H1 (cell line): ENCODE results near the gene DGKD. TPM values are rescaled to one million over a fixed set of nuclear protein-coding genes. Genes with fewer than 3 reads are reported as not detected.

Source experiments
- CTCF ChIA-PET: fragments of 300-600 bp; sonication (Branson Sonifier 250); formaldehyde crosslinking; loops from one replicate; lab custom pipeline; 2021; ENCODE audit not compliant: partially characterized antibody; lab: Charles Lee
- POLR2A ChIA-PET: fragments of 300-600 bp; sonication (Branson Sonifier 250); formaldehyde crosslinking; loops from one replicate; lab custom pipeline; 2021; ENCODE audit warnings: inconsistent platforms; ENCODE audit not compliant: partially characterized antibody; lab: Charles Lee
- DNase-seq, 2 experiments: peaks; one replicate each; pipeline versions ENCODE4 v3.0.0 to v3.0.0-alpha.2; 2010 to 2022; ENCODE audit warnings: low spot score in 2 of 2, low read depth in 1 of 2, mixed read lengths in 1 of 2
- FAIRE-seq: peaks from 2 replicates; lab custom pipeline; 2011; peaks lifted over from hg19 to GRCh38; lab: Jason Lieb, UNC
- H2AFZ ChIP-seq: 2 replicates; pipeline ENCODE4 v1.8.1; 2012; ENCODE audit warnings: low read length, inconsistent platforms
- H2AK5ac ChIP-seq: 2 replicates; pipeline ENCODE4 v1.6.1; 2013; ENCODE audit warnings: low read depth, low read length
- H2BK120ac ChIP-seq: replicated peaks from 2 replicates; pipeline ENCODE3; 2013; ENCODE audit warnings: low read depth, low read length, inconsistent platforms
- H2BK12ac ChIP-seq: 2 replicates; pipeline ENCODE4 v1.6.1; 2013; ENCODE audit warnings: low read depth, low read length
- H2BK15ac ChIP-seq: 2 replicates; pipeline ENCODE4 v1.6.1; 2013; ENCODE audit warnings: low read length
- H2BK20ac ChIP-seq: 2 replicates; pipeline ENCODE4 v1.6.1; 2013; ENCODE audit warnings: low read length
- H2BK5ac ChIP-seq: 2 replicates; pipeline ENCODE4 v1.6.1; 2013; ENCODE audit warnings: low read depth, low read length
- H3K14ac ChIP-seq: 2 replicates; pipeline ENCODE4 v1.6.1; 2013; ENCODE audit warnings: inconsistent platforms; ENCODE audit not compliant: insufficient read length
- H3K18ac ChIP-seq: 2 replicates; pipeline ENCODE4 v1.6.1; 2013; ENCODE audit warnings: low read length; ENCODE audit errors: extremely low read depth
- H3K23ac ChIP-seq: 2 replicates; pipeline ENCODE4 v1.6.1; 2013; ENCODE audit warnings: inconsistent platforms; ENCODE audit not compliant: insufficient read length
- H3K23me2 ChIP-seq: 2 replicates; pipeline ENCODE4 v1.6.1; 2013; ENCODE audit warnings: low read depth, low read length
- H3K27ac ChIP-seq: 2 replicates; pipeline ENCODE4 v1.6.1; 2011; ENCODE audit warnings: low read depth, low read length, inconsistent platforms
- H3K27me3 ChIP-seq, 4 experiments: replicated peaks in 1 of 4; 1 replicate in 1 of 4; 2 replicates in 3 of 4; pipeline versions ENCODE4 v1.6.1 to v1.8.1; 2011 to 2013; ENCODE audit warnings: low read length in 3 of 4, mild to moderate bottlenecking in 3 of 4, inconsistent platforms in 2 of 4, mixed read lengths in 2 of 4, moderate library complexity in 1 of 4; ENCODE audit not compliant: control insufficient read depth in 3 of 4, insufficient read depth in 3 of 4; ENCODE audit errors: extremely low read depth in 1 of 4
- H3K36me3 ChIP-seq, 4 experiments: 2 replicates each; pipeline versions ENCODE4 v1.6.1 to v1.8.1; 2011 to 2013; ENCODE audit warnings: mild to moderate bottlenecking in 4 of 4, low read length in 3 of 4, moderate library complexity in 2 of 4, control low read depth in 1 of 4, inconsistent platforms in 1 of 4; ENCODE audit not compliant: insufficient read depth in 4 of 4, control insufficient read depth in 2 of 4
- H3K4ac ChIP-seq: replicated peaks from 2 replicates; pipeline ENCODE3; 2013; ENCODE audit warnings: low read length, low read depth, mixed read lengths, inconsistent platforms; ENCODE audit not compliant: insufficient read length
- H3K4me1 ChIP-seq, 4 experiments: replicated peaks in 1 of 4; 1 replicate in 1 of 4; 2 replicates in 3 of 4; pipeline versions ENCODE4 v1.6.1 to v1.8.1; 2011 to 2013; ENCODE audit warnings: low read length in 3 of 4, inconsistent platforms in 2 of 4, mixed read lengths in 1 of 4; ENCODE audit not compliant: insufficient read depth in 4 of 4, control insufficient read depth in 3 of 4
- H3K4me2 ChIP-seq, 2 experiments: 2 replicates each; pipeline versions ENCODE4 v1.6.1 to v1.8.1; 2011 to 2013; ENCODE audit warnings: low read depth in 2 of 2, low read length in 2 of 2, control low read depth in 1 of 2, inconsistent platforms in 1 of 2, mild to moderate bottlenecking in 1 of 2; ENCODE audit not compliant: insufficient read depth in 1 of 2
- H3K4me3 ChIP-seq, 4 experiments: fragments of 200-600, 300-600 bp in 1 of 4; sonication (generic), shearing (Covaris generic), sonication (Bioruptor Twin) in 1 of 4; 2 replicates each; pipeline versions ENCODE4 v1.5.1 to v1.8.1; 2011 to 2016; ENCODE audit warnings: low read length in 4 of 4, low read depth in 3 of 4, control low read depth in 2 of 4, inconsistent platforms in 2 of 4, mild to moderate bottlenecking in 2 of 4, mixed read lengths in 1 of 4, moderate library complexity in 1 of 4; ENCODE audit not compliant: insufficient read depth in 2 of 4; ENCODE audit errors: extremely low read depth in 1 of 4
- H3K56ac ChIP-seq: replicated peaks from 2 replicates; pipeline ENCODE3; 2013; ENCODE audit warnings: low read depth, mild to moderate bottlenecking, mixed read lengths, low read length, inconsistent platforms; ENCODE audit not compliant: insufficient read length
- H3K79me1 ChIP-seq: 2 replicates; pipeline ENCODE4 v1.6.1; 2013; ENCODE audit warnings: low read depth, low read length, control low read depth
- H3K79me2 ChIP-seq, 2 experiments: 2 replicates each; pipeline versions ENCODE4 v1.6.1 to v1.8.1; 2012 to 2013; ENCODE audit warnings: low read length in 2 of 2, mild to moderate bottlenecking in 2 of 2, inconsistent platforms in 1 of 2; ENCODE audit not compliant: insufficient read depth in 2 of 2, control insufficient read depth in 1 of 2
- H3K9ac ChIP-seq, 4 experiments: replicated peaks in 1 of 4; 1 replicate in 1 of 4; 2 replicates in 3 of 4; pipeline versions ENCODE4 v1.6.1 to v1.8.1; 2011 to 2013; ENCODE audit warnings: low read depth in 3 of 4, low read length in 3 of 4, control low read depth in 2 of 4, mild to moderate bottlenecking in 2 of 4, moderate library complexity in 2 of 4, inconsistent platforms in 1 of 4; ENCODE audit errors: extremely low read depth in 1 of 4
- H3K9me3 ChIP-seq, 2 experiments: 2 replicates each; pipeline versions ENCODE4 v1.6.1 to v1.8.1; 2012 to 2013; ENCODE audit warnings: mild to moderate bottlenecking in 2 of 2, moderate library complexity in 2 of 2, control low read depth in 1 of 2, inconsistent platforms in 1 of 2, low read depth in 1 of 2, low read length in 1 of 2, mixed read lengths in 1 of 2; ENCODE audit not compliant: insufficient read depth in 2 of 2
- H4K20me1 ChIP-seq, 2 experiments: replicated peaks in 1 of 2; 2 replicates each; pipeline versions ENCODE3 to v1.8.1; 2011 to 2013; ENCODE audit warnings: inconsistent platforms in 2 of 2, low read length in 2 of 2, mild to moderate bottlenecking in 1 of 2; ENCODE audit not compliant: insufficient read depth in 2 of 2, control insufficient read depth in 1 of 2
- H4K5ac ChIP-seq: 2 replicates; pipeline ENCODE4 v1.6.1; 2013; ENCODE audit warnings: low read length, low read depth, mixed read lengths, inconsistent platforms; ENCODE audit not compliant: insufficient read length
- H4K8ac ChIP-seq: 2 replicates; pipeline ENCODE4 v1.8.0; 2013; ENCODE audit warnings: mild to moderate bottlenecking, moderate library complexity, low read length, inconsistent platforms; ENCODE audit not compliant: insufficient read depth; ENCODE audit errors: extremely low read depth
- H4K91ac ChIP-seq: replicated peaks from 2 replicates; pipeline ENCODE3; 2013; ENCODE audit warnings: low read length, mixed read lengths, inconsistent platforms; ENCODE audit not compliant: insufficient read length
- GTF2F1 ChIP-seq: IDR thresholded peaks from 2 replicates; pipeline ENCODE4 v1.6.1; 2012; ENCODE audit warnings: low read depth, low read length, improper control_type of control experiment, borderline replicate concordance
- JUN ChIP-seq: IDR thresholded peaks from 2 replicates; pipeline ENCODE4 v1.6.1; 2011; ENCODE audit warnings: low read depth, mild to moderate bottlenecking, improper control_type of control experiment, low read length
- KDM5A ChIP-seq: fragments of 200-600 bp; IDR thresholded peaks from 2 replicates; pipeline ENCODE4 v1.7.1; 2012; ENCODE audit warnings: mild to moderate bottlenecking, low read length, inconsistent platforms, mixed read lengths
- RXRA ChIP-seq: IDR thresholded peaks from 2 replicates; pipeline ENCODE4 v1.6.1; 2011; ENCODE audit warnings: low read depth, mild to moderate bottlenecking, low read length, moderate library complexity; ENCODE audit not compliant: insufficient read depth
- SP1 ChIP-seq: IDR thresholded peaks from 2 replicates; pipeline ENCODE4 v1.6.1; 2011; ENCODE audit warnings: low read depth, low read length
- SP2 ChIP-seq: IDR thresholded peaks from 2 replicates; pipeline ENCODE4 v1.6.1; 2012; ENCODE audit warnings: mild to moderate bottlenecking, low read length, inconsistent platforms
- WGBS, 2 experiments: shearing (Covaris generic) in 1 of 2; methylation state at CpG; one replicate each; pipeline versions ENCODE4 v1.1.6 to v1.1.7; 2013 to 2015; ENCODE audit warnings: low lambda C conversion rate in 2 of 2, mixed read lengths in 2 of 2, inconsistent platforms in 1 of 2, low coverage in 1 of 2, missing lambda C conversion rate in 1 of 2; ENCODE audit not compliant: insufficient replicate concordance in 2 of 2, insufficient coverage in 1 of 2, insufficient read length in 1 of 2; ENCODE audit errors: extremely low coverage in 1 of 2, missing lambda C conversion rate in 1 of 2; 5-methylcytosine and 5-hydroxymethylcytosine counted together
- polyA plus RNA-seq, 7 experiments: library from polyadenylated mRNA; depleted of rRNA in 3 of 7; stranded (reverse) in 5 of 7; unstranded in 2 of 7; fragments of >200 nt in 5 of 7; fragments of 200-250 nt in 2 of 7; gene quantifications; 1 replicate in 5 of 7; 2 replicates in 1 of 7; 4 replicates in 1 of 7; pipeline versions ENCODE4 v1.2.1 to v1.2.3, GENCODE V29; 2011 to 2013; ENCODE audit warnings: missing spikeins in 2 of 7, mixed read lengths in 2 of 7
- total RNA-seq: library from RNA; stranded (reverse); fragmentation: NEBNext Ultra II Directional; extraction: Animal tissue kit (Norgen Biotek cat#: 25700); gene quantifications from 2 replicates; pipeline ENCODE4 v1.2.1, GENCODE V29; 2021

Gene DGKD
- total and polyA plus RNA-seq, 2 of the 8 experiments (the other 6 are each of a cell fraction or from before 2014, with no cell fraction given) = 7.7 to 30.9 TPM

DNA sequence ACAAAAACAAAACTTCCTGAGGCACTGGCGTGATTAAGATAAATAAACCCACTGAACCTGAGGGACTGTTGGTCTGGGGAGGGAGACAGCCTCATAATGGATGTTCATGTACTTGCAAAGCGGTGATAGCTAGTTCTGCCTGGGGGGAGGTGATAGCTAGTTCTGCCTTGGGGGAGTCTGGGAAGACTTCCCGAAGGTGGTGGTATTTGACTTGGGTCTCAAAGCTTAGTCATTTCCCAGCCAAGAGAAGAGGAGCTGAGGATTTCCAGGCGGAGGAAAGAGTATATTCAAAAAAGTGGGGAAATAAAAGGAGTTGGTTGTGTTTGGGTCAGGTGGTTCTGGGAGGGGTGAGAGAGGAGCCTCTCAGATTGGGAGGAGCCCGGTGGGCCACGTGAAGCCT is 24.7 kb downstream of the DGKD start:
- H2BK12ac ChIP-seq = no peak overlapping the region
- H2AFZ ChIP-seq = no peak overlapping the region
- no peak overlapping the region for H3K27ac ChIP-seq
- no peak overlapping the region for H2AK5ac ChIP-seq
- no peaks in the 10 kb centered on the region for H3K9me3 ChIP-seq
- no peak overlapping the region for H2BK120ac ChIP-seq
- peaks cover 1% of the 10 kb centered on the region for H3K79me1 ChIP-seq
- no peak overlapping the region for H2BK20ac ChIP-seq
- H3K9ac ChIP-seq = no peak overlapping the region
- DNase-seq = no peak
- H4K91ac ChIP-seq = no peak overlapping the region
- no peak overlapping the region for H3K23ac ChIP-seq
- POLR2A ChIA-PET = no interaction called here
- peaks cover 0 to 8% of the 10 kb centered on the region in 2 experiments; a peak in 2 of 4 replicates for H3K79me2 ChIP-seq
- no peak overlapping the region for H3K4me2 ChIP-seq
- no peak overlapping the region for H4K8ac ChIP-seq
- H3K4me3 ChIP-seq = no peak overlapping the region
- no peak overlapping the region for H3K4ac ChIP-seq
- TF ChIP-seq RXRA (no peak), SP1 (no peak), GTF2F1 (no peak), KDM5A (no peak), JUN (no peak), SP2 (no peak)
- TF ChIP-seq, all 59 proteins: peak for 0
- Histone ChIP-seq H2BK5ac (no peak overlapping the region), H2BK15ac (no peak overlapping the region), H3K36me3 (no peaks in the 10 kb centered on the region), H3K56ac (no peak overlapping the region), H3K14ac (no peak overlapping the region), H3K4me1 (peaks cover 0 to 2% (median 0%) of the 10 kb centered on the region in 4 experiments; a peak in 3 of 7 replicates), H4K20me1 (peaks cover 4 to 5% of the 10 kb centered on the region in 2 experiments), H4K5ac (no peak overlapping the region), H3K23me2 (no peaks in the 10 kb centered on the region), H3K18ac (no peak overlapping the region), H3K27me3 (no peaks in the 10 kb centered on the region)
- CTCF ChIA-PET = interaction anchor here (0.6 to 1.7 kb wide), 5 partner anchors 9 to 36 kb away, joined by 3 to 5 read pairs (median 3); partner anchors contain the start of gene DGKD
- WGBS, 2 experiments = 75% methylated on average over 5 of the region's 6 CpGs; no CpG with 5 or more reads in 1 of the 2 experiments
- FAIRE-seq = no peak
